NCI-H2196 (cell line): ENCODE results near the gene MAGOH.
A peak's percentile ranks its signal among the peaks of the same experiment; 100 is the strongest.
"Not testable (repeated sequence)": the region's sequence is repeated elsewhere in the genome, so short reads cannot be mapped to it uniquely, and the experiment has no call there.

Experiments used
- DNase-seq: peaks from one replicate; lab custom pipeline; 2025; ENCODE audit not compliant: unreplicated experiment; lab: John Stamatoyannopoulos, UW

MAGOH gene

DNA sequence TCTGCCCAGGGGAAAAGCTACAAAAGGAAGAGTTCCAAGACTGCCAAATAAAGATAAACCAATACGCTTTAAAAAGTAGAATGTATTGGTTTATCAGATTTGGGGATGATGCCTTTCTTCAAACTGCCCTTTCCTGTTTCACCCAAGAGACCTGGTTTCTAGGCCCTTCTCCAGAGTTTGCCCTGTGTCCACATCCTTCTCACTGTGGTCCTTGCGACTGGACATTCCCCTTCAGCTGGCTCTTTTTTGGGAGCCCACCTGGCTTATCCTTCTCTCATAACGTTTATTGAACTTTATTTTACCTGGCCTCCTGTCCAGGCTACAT lies 17.4 kb downstream of the MAGOH start:
- no peak for DNase-seq

DNA sequence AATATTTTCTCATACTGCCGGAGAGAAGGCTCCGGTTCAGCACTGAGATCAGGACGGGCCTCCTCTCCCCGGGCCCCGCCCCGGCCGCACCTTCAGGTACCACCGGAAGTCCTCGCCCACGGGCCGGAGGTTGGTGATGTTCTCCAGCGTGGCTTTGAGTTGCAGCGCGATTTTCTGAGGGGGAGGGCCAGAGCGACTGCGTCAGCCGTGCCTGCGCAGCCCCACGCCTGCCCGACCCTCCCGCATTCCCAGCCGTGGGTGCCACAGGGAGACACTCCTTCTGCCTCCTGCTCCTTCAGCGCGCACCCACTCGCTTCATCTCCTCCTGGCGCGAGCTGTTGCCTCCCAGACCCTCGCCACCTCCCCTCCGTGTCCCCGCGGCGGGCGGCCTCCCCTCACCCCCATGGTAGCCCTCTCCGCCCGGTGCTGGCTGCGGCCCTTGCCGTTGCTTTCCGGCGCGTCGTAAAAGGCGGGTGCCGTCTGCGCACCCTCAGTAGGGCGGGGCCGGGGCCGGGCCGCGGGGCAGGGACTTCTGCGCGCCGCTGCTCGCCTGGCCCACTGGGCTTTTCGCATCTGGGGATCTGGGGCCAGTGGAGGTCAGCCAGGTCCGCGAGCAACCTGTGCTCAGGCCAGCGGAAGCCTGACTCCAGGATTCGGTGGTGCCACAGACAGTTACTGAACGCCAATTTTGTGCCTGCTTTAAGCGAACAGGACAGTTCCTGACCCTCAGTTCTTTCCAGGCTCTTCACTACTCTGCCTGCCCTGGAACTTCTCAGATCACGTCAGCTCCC lies 18.0 kb downstream of the MAGOH start, which contains the start of gene CZIB:
Gene CZIB, minus strand, starts transcription at position 464 of the 791 bp plus-strand sequence. Its CDS starts 59 bp downstream, at position 405.
- DNase-seq: peak; percentile 93

DNA sequence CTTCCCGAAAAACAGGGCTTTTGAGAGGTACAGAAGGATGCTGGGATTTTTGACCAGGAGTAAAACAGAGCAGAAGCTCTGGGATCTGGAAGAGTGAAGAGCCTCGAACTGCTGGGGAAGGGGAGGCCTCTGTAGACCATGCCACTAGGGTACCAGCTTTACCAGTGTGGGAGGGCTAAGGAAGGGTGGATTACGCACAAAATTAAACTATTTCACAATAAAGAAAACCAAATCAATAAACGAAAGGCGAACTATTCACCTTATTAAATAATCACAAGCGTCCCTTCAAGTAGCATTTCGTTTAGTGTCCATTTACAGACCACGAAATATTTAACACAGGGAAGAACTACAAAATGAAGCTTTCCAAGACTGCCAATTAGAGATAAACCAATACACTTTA lies 18.6 kb downstream of the MAGOH start:
- no peak for DNase-seq

DNA sequence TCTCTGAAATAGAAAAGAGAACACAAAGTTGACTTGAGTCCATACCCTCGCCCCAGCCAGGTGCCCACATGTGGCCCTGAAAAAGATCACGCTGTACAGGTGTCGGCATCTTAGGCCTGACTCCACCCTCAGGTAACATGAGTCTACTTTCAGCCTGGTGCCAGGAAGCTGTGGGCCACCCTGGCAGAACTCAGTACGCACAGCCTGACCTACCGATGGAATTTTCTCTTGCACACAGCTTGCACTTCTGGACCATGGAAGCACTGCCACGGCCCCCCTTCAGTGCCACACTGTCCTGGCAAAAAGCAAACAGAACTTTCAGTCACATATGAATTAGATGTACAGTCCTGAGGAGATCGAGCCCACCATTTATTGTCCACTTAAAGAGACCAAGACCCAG lies 20.1 kb downstream of the MAGOH start:
- DNase-seq: no peak

DNA sequence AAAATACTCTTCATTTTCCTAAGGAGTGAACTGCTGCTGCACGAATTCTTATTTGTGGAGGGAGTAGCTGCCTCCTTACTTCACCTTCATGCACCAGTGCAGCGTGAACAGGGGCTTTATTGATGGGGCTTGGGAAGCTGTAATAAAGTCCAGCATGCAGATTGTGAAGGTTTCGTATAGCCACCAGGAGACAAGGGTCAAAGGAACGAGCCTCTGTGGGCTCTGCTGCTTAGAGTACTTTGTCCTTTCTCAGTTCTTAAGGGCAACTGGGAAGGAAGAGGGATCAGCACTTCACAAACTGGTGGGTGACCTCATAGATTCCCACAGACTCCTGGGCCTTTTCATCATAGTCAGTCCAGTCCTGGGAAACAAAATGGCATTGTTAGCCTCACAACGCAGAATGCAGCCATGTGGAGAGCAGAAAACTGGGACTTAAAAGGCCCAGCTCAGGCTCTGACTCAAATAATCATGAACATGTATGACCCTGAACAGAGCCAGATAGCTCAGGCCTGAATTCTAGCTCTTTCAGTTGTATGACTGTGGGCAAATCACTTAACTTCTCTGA lies 23.9 kb downstream of the MAGOH start:
- no peak for DNase-seq

DNA sequence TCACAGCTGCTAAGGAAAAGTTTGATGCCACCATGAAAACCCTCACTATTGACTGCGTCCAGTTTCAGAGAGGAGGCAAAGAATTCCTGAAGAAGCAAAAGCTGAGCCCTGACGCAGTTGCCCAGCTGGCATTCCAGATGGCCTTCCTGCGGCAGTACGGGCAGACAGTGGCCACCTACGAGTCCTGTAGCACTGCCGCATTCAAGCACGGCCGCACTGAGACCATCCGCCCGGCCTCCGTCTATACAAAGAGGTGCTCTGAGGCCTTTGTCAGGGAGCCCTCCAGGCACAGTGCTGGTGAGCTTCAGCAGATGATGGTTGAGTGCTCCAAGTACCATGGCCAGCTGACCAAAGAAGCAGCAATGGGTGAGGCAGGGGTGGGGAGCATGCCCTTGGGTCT lies 27.4 kb downstream of the MAGOH start:
- DNase-seq: no peak

DNA sequence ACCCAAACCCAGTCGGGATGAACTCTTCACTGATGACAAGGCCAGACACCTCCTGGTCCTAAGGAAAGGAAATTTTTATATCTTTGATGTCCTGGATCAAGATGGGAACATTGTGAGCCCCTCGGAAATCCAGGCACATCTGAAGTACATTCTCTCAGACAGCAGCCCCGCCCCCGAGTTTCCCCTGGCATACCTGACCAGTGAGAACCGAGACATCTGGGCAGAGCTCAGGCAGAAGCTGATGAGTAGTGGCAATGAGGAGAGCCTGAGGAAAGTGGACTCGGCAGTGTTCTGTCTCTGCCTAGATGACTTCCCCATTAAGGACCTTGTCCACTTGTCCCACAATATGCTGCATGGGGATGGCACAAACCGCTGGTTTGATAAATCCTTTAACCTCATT lies 28.0 kb downstream of the MAGOH start:
- no peak for DNase-seq

DNA sequence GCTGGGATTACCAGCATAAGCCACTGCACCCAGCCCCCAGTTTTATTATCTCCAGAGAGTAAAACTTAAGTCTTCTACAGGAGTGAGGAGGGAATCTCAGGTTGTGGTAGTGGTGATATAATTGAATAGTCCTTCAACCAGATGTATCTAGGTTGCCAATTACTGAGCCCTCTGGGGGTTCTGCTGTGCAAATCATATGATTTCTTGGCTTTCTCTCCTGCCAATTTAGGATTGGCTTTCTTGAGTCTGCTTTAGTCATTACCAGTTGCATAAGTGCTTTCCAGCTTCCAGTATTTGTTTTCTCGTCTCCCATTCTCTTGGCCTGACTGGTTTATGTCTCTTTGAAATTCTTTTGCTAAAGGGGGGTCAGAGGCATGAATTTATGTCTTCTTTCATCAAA lies 30.6 kb downstream of the MAGOH start:
- DNase-seq: no peak

DNA sequence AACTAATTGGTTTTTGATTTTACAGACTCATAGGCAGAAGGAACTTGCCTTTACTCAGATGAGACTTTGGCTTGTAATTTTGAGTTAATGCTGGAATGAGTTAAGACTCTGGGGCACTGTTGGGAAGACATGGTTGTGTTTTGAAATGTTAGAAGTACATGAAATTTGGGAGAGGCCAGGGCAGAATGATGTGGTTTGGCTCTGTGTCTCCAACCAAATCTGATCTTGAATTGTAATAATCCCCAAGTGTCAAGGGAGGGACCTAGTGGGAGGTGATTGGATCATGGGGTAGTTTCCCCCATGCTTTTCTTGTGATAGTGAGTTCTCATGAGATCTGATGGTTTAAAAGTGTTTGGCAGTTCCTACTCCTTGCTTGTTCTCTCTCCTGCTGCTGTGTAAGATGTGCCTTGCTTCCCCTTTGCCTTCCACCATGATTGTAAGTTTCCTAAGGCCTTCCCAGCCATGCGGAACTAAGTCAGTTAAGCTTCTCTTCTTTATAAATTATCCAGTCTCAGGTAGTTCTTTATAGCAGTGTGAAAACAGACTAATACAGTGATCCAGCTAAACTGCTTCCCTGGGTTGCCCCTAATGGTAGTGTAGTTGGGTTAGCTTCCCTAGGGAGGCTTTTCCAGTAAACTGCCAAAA lies 31.5 kb downstream of the MAGOH start:
- no peak for DNase-seq

DNA sequence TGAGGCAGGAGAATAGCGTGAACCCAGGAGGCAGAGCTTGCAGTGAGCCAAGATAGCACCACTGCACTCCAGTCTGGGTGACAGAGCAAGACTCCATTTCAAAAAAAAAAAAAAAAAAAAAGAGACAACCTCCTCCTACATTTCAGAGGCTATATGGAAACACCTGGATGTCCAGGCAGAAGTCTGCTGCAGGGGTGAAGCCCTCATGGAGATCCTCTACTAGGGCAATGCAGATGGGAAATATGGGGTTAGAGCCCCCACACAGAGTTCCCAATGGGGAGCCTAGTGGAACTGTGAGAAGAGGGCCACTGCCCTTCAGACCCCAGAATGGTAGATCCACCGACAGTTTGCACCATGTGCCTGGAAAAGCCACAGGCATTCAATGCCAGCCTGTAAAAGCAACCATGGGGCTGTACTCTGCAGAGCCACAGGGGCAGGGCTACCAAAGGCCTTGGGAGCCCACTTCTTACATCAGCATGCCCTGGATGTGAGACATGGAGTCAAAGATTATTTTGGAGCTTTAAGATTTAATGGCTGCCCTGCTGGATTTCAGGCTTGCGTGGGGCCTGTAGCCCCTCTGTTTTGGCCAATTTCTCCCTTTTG lies 32.1 kb downstream of the MAGOH start:
- DNase-seq: not testable (repeated sequence)

DNA sequence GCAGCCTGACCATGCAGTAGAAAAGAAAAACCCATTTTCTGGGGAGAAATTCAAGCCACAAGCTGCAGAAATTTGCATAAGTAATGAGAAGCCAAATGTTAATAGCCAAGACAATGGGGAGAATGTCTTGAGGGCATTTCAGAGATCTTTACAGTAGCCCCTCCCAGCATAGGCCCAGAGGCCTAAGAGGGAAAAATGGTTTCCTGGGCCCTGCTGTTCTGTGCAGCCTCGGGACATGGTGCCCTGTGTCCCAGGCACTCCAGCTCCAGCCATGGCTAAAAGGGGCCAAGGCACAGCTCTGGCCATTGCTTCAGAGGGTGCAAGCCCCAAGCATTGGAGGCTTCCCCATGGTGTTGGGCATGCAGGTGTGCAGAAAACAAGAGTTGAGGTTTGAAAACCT lies 32.8 kb downstream of the MAGOH start:
- DNase-seq: not testable (repeated sequence)

DNA sequence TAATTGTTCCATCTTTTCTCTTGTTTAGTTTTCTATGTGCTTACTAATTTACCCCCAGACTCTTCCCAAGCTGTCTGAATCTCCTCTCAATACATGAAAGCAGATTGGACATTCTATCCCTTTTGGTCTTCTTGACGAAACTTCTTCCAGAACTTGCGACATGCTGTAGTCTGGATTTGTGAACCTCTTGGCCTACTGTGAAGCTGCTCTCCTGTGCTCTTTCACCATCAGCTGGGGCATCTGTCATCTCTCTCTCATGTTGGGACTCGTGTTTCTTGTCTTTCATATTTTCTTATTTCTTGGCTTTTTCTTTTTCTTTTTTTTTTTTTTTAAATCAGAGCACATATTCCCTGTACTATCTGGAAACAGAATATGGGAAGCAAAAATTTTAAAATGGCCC lies 34.9 kb downstream of the MAGOH start:
- no peak for DNase-seq

DNA sequence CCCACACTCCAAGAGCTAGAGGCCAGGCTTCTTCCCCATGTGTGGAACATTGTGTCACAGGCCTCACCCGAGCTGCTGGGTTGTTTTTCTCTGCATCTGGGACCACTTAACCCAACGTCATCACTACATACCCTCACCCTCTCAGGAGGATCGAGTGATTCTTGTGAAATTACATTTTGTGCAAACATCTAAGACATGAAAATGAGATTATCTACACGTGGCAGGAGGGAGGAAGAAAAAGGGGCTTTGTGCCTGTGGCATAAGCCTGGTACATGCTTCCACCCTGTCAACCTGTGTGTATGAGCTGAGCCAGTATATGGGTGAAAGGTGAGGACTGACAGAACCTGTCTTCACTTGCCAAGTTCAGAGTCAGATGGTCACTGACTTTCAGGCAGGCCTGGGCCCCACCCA lies 40.1 kb downstream of the MAGOH start:
- DNase-seq: no peak

DNA sequence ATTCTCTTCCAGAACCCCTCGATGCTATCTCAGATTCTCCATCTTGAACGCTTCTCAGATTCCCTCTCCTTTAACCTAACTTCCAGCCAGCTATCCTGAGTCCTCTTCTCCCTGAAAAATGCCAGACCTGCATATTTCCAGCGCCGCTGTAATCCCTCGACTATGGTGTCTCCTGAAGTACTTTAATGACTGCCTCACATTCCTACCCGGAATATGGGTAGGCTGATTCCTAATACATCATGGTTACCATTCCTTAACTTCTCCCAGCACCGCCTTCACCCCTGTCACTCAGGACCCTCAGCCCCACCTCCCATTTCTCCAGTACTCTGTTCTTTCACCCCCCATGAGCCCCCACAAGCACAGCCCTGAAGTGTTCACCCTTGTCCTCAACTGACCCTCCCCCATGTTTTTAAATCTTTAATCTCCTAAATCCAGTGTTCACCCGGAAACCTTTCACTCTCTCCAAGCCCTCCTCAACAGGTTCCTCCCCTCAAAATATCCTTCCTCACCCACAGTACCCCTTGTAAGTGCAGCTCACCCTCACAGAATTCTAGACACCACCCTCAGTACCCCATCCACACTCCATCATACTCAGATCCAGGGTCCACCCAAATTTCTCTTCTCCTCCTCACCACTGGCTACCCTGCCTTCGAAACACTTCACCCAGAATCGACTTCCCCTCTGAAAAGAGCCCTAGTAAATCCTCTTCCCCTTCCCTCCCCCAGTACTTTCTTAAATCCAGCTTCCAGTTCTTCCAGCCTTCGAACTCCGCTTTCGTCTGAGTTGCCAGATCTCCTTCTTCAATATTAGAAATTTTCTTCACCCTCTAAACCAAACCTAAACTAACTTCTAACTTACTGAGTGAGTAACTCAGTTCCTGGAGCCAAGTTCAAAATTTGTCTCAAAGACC lies 40.8 kb downstream of the MAGOH start:
- no peak for DNase-seq

DNA sequence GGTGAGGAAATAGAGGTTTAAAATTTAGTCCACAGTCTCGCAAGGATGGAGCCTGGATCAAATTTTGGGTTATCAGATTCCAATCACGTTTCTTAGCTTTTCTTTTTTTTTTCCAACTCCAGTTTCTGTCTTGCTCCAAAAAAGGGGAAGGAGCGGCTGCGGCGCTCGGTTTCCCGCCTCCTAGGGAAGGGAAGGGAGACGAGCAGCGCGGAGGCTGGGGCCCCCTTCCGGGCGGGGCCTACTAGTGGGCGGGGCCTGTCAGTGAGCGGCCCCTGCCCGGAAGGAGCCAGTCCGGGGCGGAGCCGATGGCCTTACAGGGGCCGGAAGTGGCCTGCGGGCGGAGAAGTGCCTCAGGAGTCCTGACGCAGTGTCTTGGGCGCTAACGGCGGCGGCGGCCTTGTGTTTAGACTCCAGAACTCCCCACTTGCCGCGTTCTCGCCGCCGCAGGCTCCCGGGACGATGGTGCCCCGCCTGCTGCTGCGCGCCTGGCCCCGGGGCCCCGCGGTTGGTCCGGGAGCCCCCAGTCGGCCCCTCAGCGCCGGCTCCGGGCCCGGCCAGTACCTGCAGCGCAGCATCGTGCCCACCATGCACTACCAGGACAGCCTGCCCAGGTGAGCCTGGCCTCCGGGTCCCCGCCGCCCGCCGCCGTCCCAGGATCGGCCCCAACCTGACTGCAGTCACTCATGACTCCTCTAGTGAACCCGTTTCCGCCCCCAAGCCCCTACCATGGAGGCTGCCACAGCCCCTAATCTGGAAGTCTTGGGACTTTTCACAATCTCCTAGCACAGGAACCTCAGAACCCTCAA lies 41.6 kb downstream of the MAGOH start, which contains the start of gene CPT2:
Gene CPT2, plus strand, starts transcription at position 340 of the 806 bp plus-strand sequence. Its CDS starts 120 bp downstream, at position 460.
- DNase-seq: peak; percentile 96

DNA sequence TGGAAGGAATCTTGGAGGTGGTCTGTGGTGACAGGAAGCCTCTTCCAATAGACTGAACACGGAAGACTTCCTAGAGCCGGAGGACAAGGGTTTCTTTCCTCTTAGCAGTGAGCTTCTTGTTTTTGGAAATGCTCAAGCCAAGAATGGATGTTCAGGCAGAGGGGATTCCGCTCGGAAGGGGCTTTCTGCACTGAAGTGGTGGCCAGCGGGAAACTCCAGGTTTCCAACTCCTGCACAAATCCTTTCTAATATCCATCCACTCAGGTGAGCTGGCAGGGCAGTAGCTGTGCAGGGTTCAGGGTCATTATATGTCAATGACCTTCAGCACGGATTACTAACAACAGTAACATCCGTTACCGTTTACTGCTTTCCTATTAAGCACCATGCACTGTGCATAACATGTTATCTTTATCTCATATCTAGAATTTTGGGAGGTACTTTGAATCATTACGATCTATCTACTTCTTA lies 42.3 kb downstream of the MAGOH start:
- no peak for DNase-seq

DNA sequence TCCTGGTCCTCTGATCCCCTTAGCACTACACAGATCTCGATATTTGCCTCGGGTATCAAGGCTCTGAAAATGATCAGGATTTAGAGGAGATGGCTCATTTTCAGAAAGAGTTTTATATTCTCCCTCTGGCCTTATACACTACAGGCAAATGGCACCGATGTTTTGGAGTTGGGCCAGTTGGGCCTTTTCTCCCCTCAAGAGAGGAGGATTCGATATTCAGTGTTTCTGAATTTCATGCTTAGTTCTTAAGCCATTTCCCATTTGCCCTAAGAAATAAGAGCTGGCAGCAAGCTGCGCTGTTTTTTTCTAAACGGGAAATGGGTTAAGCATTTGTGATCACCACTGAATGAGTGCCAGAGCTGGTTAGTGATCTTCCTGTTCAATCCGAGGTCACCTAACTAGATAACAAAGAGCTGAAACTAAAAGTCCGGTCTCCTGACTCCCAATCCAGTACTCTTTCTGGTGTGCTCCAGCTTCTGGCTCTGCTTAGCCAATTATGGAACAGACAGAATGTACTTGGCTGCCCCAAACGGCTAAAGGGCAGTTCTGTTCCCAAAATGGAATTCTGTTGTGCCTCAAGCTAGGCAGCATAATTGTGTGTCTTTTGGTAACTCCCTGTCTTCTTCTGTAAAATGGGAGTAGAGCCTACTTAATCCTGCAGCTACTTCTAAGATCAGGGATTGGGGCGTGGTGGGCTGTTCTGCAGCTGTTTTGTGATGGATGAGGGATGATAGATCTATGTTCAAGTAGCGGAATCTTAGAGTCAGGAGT lies 42.9 kb downstream of the MAGOH start:
- no peak for DNase-seq

DNA sequence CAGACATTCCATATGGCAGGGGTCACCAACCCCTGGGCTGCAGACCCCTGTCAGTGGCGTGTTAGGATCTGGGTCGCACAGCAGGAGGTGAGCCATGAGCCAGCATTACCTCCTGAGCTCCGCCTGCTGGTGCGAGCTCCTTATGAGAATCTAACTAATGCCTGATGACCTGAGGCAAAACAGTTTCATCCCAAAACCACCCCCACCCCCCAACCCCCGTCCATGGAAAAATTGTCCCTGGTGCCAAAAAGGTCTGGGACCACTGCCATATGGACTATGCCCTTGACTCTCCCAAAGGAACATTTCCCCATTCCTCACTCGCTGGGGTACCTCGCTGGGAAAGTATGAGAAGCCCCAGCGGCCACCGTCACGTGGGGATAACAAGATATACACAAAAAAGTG lies 48.1 kb downstream of the MAGOH start:
- DNase-seq: no peak

DNA sequence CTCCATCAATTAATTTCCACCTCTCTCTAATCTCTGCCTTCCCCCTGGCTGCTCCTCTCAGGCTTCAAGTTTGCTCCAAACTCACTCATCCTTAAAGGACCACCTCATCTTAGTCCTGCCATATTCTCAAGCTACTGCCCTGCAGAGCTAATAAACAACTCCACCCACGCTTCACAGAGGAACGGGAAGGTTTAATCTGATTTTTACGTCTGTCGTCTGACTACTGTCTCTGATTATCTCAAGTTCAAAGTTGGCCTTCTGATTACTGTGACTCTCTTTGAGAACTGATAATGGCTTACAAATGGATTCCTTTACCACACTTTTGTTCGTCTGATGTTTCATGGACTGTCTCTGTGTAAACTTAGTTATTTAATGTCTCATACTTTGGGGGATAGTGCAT lies 49.3 kb downstream of the MAGOH start:
- DNase-seq: no peak
